ENCODE data around the gene ZNF436.
"Not testable (repeated sequence)": the region's sequence is repeated elsewhere in the genome, so short reads cannot be mapped to it uniquely, and the experiment has no call there.

Gene ZNF436

GRCh38 chr1:23366598-23366997, 3.0 kb downstream of the ZNF436 start:
- DNase-seq (ENCODE audit: low spot score), result no peak

GRCh38 chr1:23366146-23366545, 3.5 kb downstream of the ZNF436 start:
- DNase-seq (ENCODE audit: low spot score), result no peak

GRCh38 chr1:23362218-23362713, 7.4 kb downstream of the ZNF436 start:
- DNase-seq (ENCODE audit: low spot score), result no peak

- DNase-seq (ENCODE audit: low spot score), result no peak
These were observed 11.2 kb downstream of the ZNF436 start for GRCh38 chr1:23358310-23358875.

GRCh38 chr1:23357138-23357908, 12.3 kb downstream of the ZNF436 start:
- no peak for DNase-seq (ENCODE audit: low spot score)

- DNase-seq (ENCODE audit: low spot score), result no peak
These were observed 13.0 kb downstream of the ZNF436 start for GRCh38 chr1:23356471-23357137.

- DNase-seq (ENCODE audit: low spot score), result no peak
These were observed 15.4 kb downstream of the ZNF436 start for GRCh38 chr1:23354245-23354644.

GRCh38 chr1:23352096-23352695, 17.4 kb downstream of the ZNF436 start:
- no peak for DNase-seq (ENCODE audit: low spot score)

GRCh38 chr1:23345920-23346319, 23.7 kb downstream of the ZNF436 start:
- no peak for DNase-seq (ENCODE audit: low spot score)

GRCh38 chr1:23344987-23345472, 24.6 kb downstream of the ZNF436 start:
- no peak for DNase-seq (ENCODE audit: low spot score)

- peak; percentile 99 for DNase-seq (ENCODE audit: low spot score)
These were observed 25.3 kb downstream of the ZNF436 start, which contains the start of gene HNRNPR for GRCh38 chr1:23344111-23344986. HNRNPR (minus strand) TSS chr1:23344284; CDS start chr1:23341008, 3,276 bp downstream.

- no peak for DNase-seq (ENCODE audit: low spot score)
These were observed 26.2 kb downstream of the ZNF436 start for GRCh38 chr1:23343221-23344110.

GRCh38 chr1:23341931-23342692, 27.5 kb downstream of the ZNF436 start:
- DNase-seq (ENCODE audit: low spot score), result no peak

GRCh38 chr1:23339632-23340031, 30.0 kb downstream of the ZNF436 start:
- DNase-seq (ENCODE audit: low spot score), result no peak

GRCh38 chr1:23337869-23338268, 31.8 kb downstream of the ZNF436 start:
- DNase-seq (ENCODE audit: low spot score), result no peak

- DNase-seq (ENCODE audit: low spot score), result no peak
These were observed 37.9 kb downstream of the ZNF436 start for GRCh38 chr1:23331713-23332112.

- no peak for DNase-seq (ENCODE audit: low spot score)
These were observed 38.8 kb downstream of the ZNF436 start for GRCh38 chr1:23330846-23331245.

- no peak for DNase-seq (ENCODE audit: low spot score)
These were observed 44.2 kb downstream of the ZNF436 start for GRCh38 chr1:23325393-23325792.

GRCh38 chr1:23322770-23323169, 46.9 kb downstream of the ZNF436 start:
- DNase-seq (ENCODE audit: low spot score), result no peak

- DNase-seq (ENCODE audit: low spot score), result not testable (repeated sequence)
These were observed 59.4 kb downstream of the ZNF436 start for GRCh38 chr1:23310280-23310679.

All from CD4-positive, alpha-beta T cell treated with Interleukin-6 at 100 ng/mL for 8 hours (primary cell).